HG03064 (cell line): ENCODE results near the gene PTH1R.

ENCODE experiments used
- ATAC-seq: cut with Tn5 transposase; IDR thresholded peaks from one replicate; pipeline ENCODE4 v1.9.1; 2021; ENCODE audit warnings: low read depth; ENCODE audit not compliant: unreplicated experiment

The PTH1R gene

DNA sequence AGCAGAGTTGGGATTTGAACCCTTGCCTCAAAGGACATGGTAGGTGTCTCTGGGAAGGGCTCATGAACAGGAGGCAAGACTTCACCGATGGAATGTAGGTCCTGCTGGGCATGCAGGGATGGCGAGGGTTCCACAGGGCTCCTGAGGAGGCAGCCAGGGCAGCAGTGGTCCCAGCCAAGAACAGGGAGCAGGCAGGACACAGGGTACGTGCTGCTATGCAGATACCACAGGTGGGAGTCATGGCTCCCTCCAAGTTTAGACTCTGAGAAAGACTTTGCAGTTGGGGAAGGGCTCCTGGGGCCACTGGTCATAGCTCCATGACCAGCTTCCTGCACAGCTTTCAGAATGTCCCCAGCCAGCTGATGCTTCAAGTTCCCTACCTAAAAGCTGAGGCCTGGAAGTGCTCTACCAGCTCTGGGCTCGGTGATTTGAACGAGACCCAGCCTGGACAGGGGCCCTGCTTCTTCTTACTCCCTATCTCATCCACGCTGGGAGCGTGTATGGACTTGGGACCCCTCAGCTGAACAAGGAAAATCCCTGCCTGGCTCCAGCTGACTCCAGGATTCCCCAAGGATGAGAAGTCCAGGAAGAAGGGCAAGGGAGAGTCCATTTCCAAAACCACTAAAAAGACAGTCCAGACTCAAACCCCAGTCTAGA is 15.0 kb upstream of the PTH1R start:
- ATAC-seq, result no peak

DNA sequence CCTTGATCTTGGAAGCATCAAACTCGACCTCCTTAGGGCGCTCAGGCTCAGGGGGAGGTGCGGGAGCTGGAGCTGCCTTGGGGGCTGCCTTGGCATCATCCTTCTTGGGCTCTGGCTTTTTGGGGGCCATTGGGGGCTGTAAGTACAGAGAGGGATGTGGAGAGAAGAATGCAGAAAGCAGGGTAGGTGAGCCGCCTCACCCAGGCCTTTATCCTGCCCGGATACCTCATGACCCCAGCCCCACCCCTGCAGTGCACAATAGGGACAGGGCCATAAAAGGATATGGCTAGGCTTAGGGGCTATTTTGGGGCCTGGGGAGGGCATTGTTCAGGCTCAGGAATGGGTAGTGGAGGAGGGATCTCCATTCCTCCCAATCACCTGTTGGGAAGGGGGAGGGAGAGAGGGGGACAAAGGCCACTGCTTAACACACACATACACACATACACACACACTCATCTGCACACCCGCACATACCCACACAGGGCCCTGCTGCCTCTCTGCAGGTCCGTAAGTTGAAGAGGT is 14.2 kb upstream of the PTH1R start, which contains the start of gene MYL3:
Gene MYL3, minus strand, starts transcription at position 184 of the 522 bp plus-strand sequence. Its CDS starts 54 bp downstream, at position 130.
- no peak for ATAC-seq

DNA sequence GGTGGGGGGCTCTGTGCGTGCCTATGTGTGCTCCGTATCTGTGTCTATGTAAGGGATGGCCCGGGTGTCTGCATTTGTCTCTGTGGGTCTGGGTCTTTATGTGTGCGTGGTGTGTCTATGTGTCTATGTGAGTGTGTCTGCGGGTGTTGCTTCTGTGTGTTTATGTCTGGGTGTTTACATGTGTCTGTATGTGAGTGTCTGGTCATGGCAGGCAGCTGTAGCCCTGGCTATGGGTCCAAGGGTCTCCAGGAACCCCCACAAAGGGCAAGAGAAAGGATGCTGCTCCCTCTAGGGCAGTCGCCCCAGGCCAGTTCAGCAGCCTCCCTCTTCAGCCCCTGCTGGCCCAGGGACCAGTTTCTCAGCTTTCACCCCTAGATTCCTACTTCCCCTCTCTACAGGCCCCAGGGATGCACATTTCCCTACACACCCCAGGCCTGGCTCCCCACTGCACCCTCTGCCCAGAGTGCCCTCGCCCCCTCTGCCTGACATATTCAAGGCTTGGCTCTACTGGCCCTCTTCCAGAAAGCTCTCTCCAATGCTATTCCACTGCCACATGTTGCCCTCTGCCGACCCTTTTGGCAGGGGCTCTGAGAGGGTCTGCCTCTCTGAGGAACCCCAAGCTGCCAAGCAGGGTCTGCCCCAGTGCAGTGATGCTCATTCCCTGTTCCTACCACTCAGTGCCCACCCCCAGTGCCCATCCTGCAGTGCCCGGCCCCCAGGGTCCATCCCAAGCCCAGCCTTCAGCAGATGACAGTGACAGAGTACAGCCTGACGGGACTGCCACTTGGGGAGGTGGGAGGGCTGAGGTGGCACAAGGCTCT is 13.2 kb upstream of the PTH1R start:
- no peak for ATAC-seq

DNA sequence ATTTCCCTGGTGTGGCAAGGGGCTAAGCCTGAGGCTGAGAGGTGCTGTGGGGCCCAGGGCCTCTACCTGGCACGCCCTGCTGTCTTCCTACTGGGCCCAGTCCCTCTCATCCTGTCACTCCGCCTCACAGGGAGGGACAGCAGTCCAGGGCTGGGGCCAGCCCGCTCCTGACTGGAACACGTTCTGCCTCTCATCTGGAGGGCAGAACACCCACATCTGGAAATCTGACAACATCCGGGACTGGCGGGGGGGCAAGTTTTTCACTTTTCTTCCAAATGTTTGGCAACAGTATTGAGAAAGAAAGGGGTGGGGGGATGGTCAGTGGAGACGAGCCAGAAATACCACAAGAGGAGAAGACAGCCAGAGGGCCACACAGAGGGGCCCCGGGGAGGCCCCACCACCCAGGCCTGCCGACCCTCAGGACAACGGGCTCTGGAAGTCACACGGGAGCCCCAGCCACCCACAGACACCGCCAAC is 12.5 kb upstream of the PTH1R start:
- no peak for ATAC-seq

DNA sequence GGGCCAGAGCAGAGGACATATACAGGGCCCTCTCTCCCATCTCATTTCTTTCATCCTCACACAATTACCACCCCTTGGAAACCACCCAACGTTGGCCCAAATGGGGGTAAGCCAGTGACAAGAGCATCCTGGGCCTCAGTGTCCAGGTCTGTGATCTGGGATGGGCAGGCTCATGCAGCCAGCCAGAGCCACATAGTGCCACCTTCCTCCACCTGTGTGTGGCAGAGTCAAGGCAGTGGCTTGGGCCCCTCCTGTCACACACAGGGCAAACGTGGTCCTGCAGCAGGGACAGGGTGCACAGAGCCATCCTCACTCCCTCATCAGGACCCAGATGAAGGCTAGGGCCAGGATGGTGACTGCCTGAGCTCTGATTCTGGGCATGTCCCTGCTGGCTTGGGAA is 12.0 kb upstream of the PTH1R start:
- no peak for ATAC-seq

DNA sequence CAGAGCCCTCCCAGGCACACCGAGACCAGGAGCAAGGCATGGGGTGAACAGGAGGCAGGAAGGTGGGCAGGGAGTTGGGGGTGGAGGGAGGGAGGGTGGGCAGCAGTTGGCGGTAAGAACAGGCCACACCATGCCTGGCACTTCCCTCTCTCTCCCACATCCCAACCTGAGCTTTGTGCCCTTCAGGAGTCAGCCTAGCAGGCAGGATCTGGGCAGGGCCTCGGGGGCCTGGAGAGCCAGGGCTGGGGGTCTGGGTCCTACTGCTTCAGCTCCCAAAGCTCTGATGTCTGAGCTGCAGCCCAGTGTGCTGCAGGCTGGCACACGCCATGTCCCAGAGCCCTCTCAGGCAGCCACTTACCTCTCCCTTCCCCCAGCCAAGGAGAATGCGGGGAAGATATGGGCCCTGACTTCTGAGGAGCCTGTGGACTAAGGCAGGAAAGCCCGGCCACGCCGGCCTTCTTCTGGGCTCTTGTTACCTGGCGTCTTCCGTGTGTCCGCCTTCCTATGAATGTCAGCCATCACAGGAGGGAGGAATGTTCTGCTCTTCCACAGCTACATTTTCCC is 11.4 kb upstream of the PTH1R start:
- no peak for ATAC-seq

DNA sequence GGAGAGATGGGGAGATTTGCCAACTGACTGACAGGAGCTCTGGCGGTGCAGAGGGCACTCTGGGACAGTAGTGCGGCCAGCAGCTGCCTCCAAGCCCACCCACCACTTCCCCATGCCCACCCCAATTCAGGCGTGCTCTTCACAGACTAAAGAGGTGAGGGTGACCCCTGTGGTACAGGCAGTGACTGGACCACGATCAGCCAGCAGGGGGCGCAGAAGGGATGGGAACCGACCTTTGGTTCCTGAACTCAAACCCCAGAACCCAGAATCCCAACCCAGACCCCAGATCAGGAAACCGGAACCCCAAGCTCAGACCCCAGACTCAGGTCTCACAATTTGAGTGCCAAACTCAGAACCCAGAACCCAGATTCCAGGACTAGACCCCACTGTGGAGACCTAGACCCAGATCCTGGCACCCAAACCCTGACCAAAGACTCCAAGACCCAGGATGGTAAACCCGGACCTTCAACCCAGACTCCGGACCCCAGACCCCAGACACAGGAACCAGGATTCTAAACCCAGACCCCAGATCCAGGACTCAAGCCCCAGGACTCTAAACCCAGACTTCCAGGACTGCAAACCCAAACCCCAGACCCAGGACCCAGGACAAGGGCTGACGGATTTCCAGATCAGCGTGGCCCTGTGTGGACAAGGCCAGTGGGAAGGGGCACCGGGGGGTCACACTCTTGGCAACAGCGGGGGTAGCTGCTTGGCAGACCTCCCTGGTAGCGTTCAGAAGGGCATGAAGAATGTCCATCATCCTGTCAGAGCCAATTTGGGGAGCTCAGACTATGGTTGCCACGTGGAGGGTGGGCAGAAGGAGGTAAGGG is 10.6 kb upstream of the PTH1R start:
- ATAC-seq, result no peak

DNA sequence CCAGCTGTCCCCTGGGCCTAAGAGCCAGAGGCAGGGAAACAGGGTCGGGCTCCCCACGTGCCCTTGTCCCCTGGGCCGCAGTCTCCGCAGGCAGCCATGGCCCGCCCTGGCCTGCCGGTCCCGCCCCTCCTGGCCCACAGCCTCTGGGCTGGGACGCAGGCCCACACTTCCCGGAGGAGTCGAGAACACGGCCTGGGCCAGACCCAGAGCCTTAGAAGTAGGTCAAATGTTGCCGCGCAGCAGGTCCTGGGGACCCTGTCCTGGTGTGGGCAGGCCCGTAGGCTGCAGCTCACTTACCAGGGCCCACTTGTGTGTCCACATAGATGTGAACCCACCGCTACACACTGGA is 10.0 kb upstream of the PTH1R start:
- no peak for ATAC-seq

DNA sequence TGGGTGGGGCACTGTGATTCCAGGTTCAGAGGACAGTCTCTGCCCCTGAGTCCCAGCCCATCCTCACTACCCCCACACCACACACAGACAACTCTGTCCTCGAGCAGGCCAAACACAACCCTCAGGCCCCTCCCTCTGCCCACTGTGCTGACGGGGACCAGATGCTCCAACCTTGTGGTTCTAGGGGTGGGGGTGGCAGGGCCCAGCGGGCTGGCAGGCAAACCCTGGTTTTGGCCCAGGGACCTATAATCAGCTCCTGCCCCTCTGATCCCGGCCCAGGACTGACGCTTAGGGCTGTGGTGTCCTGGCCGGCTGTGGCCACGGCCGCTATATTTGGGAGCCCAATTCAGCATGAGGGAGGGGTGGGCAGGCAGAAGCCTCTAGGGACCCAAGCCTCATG is 9.2 kb upstream of the PTH1R start:
- ATAC-seq, result no peak

DNA sequence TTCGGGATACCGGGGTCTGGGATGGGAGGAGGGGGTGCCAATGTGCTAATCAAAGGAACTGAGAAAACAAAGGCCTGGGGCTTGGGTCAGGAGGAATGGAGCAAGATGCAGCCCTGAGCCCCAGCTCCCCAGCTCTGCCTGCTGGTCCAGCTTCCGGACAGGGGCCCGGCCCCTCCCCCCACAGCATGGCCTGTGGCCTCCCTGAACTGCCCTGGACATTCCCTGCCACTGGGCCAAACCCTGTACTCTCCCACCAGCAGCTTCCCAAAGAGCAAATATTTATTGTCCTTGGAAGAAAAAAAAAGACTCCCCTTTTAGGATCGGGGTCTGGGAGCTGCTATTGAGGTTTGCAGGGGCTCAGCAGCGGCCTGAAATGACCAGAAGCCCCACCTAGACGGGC is 8.6 kb upstream of the PTH1R start:
- no peak for ATAC-seq

DNA sequence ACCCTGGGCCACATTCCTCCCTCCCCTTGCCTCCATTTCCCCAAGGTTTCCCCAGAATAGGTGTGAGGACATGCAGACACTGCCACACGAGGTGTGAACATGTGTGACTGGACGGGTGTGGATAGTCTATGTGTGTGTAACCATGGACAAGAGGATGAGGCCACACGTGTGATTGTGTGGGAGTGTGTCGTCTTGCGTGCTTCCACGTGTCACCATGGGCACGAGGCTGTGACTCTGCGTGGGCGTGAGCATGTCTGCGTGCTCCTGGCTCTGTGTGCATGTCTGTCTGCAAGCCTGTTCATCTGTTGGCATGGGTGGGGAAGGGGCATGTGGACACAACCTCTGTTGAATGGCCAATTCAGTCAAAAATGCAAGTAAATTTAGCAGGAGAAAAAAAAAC is 8.1 kb upstream of the PTH1R start:
- ATAC-seq, result no peak

DNA sequence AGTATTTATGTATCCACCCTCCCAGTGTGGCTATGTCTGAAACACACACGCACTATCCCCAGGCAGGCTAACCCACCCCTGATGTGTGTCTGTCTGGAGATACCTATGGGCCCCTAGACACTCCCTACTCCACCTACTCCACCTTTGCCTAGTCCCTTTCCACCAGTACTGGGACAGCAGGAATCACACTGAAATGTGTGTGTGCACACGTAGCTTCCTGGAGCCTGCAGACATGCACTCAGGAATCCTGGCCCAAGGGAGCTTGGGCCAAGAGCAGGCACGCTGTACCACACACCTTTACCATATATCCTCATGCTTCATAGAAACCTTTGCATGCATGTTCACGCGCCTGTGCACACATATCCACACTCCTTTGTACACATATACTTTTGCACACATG is 6.9 kb upstream of the PTH1R start:
- ATAC-seq, result no peak

DNA sequence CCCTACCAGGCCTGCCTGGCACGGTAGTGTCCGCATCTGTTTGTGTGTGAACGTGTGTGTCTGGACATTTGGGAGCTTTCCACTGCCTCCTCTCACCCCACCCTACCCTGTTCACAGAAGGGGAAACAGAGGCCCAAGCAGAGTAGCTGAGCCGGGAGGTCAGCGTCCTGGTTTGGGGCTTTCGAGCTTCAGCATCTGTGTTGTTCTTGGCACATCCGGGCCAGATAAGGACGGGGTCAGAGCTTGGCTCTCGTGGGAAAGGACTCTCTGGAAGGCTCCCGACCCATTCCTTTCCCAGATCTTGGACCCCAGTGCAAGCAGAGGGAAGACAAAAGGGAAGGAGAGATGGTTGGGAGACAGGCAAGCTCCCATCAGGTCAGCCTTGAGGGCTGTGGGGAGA is 6.3 kb upstream of the PTH1R start:
- ATAC-seq, result no peak

DNA sequence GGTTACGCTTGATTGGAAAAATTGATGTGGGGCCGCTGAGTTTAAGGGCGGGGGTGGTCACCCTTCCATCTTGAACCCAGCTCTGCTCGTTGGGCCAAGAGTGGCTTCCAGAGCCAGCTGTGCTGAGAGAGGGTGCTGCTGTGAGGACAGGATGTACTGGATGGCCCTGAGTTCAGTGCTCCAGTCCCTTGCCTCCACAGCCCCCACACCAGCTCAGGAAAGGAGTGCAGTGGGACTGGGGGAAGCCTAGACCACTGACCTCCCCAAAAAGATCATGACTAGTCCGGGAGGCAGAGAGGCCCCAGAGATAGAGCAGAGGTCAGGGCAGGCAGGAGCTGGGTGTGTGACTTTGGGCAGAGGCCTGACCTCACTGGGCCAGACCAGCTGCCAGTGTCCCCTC is 4.0 kb upstream of the PTH1R start:
- ATAC-seq, result no peak

DNA sequence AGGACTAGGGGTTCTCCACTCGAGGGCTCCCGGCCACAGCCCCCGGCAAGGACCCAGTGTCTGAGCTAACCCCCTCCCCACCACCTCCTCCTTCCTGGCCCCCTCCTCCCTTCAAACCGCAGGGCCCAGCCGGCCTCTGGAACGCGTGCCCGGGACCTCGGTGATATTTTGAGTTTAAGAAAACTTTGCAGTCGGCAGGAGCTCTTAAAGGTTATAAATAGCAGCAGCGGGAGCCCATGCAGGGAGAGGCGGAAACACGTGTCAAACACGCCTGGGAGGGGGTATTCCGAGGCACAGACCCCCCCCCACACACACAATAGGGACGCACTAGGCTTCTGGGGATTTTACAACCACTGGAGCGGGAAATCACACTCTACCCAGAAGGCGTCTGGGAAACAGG is 3.1 kb upstream of the PTH1R start:
- no peak for ATAC-seq

DNA sequence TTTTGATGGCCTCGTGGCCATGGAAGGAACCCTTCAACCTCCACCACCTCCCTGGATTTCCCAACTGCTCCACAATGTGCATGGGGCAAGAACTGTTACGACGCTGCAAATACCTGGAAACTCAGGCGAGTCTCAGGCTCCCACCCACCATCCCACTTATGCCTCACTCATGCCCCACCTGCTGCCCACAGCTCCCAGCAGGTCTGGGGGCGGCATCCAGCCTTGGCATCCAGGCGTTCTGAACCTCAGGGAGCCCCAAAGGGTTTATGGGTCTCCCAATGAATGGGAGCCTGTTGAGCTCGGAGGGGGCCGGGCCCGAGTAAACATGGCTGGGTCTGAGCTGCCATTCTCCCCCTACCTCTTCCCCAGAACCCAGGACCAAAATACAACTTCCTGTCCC is 2.0 kb upstream of the PTH1R start:
- no peak for ATAC-seq

DNA sequence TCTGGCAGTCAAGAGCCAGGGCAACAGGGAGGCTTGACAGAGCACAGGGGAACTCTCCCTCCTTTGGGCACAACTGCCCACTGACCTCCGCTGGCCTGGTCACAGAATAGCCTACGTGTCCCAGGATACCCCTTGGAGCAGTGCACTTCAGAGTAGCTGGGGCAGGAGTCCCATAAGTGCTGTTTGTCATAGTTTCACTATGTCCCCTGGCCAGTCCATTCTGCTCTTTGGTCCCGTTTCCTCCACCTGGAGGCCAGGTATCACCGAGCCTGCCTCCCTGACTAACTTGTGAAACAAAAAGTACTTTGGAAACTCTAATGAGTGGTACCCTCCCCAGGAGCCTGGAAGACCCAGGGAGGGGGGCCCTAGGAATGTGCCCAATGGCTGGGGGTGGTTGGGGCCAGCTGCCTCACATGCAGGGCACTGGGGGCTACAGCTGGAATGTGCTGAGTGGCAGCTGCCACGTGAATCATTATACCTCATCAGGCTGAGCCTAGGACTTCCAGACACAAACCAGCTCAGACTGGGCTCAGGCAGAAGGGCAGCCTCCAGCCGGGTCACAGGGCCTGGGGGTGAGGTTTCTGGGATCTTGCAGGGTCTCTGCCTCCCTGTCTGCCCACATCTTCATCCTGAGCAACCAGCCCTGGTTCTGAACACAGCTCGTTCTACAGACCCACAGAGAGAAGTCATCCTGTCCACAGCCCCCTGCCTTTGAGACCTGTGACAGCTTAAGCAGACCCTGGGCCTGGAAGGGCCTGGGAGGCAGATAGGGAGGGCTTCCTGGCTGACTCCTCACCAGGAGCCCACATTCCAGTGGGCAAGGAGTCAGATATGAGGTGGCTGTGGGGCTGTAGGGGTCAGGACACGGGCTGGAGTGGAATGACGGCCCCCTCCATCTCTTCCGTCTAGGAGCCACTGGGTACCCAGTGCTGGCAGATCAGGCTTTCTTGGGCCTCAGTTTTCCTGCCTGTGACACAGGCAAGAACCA is 914 bp upstream of the PTH1R start:
- ATAC-seq, result no peak

DNA sequence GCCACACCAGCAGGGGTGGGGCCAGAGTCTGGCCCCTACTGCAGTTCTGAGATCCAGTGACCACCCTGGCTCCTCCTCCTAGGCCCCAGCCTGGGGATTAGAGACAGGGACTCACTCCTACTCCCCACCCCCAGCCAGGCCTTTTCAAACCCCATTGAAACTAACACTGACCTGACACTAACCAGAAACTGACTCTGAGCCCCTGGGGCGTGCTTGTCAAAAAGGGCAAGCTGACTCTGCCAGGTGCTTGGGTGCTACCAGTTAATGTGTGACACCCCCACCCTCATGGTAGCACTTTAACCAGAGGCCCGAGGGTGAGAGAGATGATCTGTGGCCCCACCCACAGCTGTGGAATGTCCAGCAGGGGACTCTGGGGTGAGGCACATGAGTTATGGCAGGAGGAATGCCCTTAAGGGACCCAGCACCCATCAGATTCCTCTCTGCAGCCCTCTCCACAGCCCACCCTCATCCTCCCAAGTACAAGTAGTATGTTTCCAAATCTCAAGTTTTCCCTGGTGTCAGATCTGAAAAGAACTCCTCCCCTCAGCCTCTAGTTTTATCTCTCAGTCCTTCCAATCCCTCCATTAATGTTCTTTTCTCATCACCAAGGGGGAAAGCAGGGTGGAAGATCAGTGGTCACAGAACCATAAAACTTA is 1.4 kb downstream of the PTH1R start:
- ATAC-seq, result no peak
